Measurements from ENCODE around the gene EDN3.

EDN3 gene

GRCh38 chr20:59363101-59363500 is 62.7 kb downstream of the EDN3 start:
- no peak for DNase-seq (ENCODE audit: low read depth, low spot score)

- no peak for DNase-seq (ENCODE audit: low read depth, low spot score)
These were observed 64.2 kb downstream of the EDN3 start for GRCh38 chr20:59364611-59365010.

- no peak for DNase-seq (ENCODE audit: low read depth, low spot score)
These were observed 65.3 kb downstream of the EDN3 start for GRCh38 chr20:59365611-59366285.

- no peak for DNase-seq (ENCODE audit: low read depth, low spot score)
These were observed 71.0 kb downstream of the EDN3 start for GRCh38 chr20:59371431-59371830.

- DNase-seq (ENCODE audit: low read depth, low spot score), result no peak
These were observed 73.8 kb downstream of the EDN3 start for GRCh38 chr20:59374261-59374660.

GRCh38 chr20:59375541-59375940 is 75.1 kb downstream of the EDN3 start:
- DNase-seq (ENCODE audit: low read depth, low spot score), result no peak

All from activated CD4-positive, CD25-positive, alpha-beta regulatory T cell treated with anti-CD3 and anti-CD28 coated beads, Interleukin-2, amount 50 U/mL, for 16 hours (primary cell).